Muscle of leg (tissue), 11 donors: ENCODE data around the gene DLGAP5. TPM values are rescaled to one million over a fixed set of nuclear protein-coding genes. Genes with fewer than 3 reads are reported as not detected.
A peak's percentile ranks its signal among the peaks of the same experiment; 100 is the strongest.

Source experiments
- DNase-seq: peaks from one replicate; pipeline ENCODE4 v3.0.0; 2013
- H3K27ac ChIP-seq: one replicate; pipeline ENCODE4 v1.5.1; 2013; ENCODE audit warnings: mild to moderate bottlenecking, low read length, control low read depth
- H3K27me3 ChIP-seq: one replicate; pipeline ENCODE4 v1.6.1; 2013; ENCODE audit warnings: low read length; ENCODE audit not compliant: control insufficient read depth, insufficient read depth
- H3K36me3 ChIP-seq: one replicate; pipeline ENCODE4 v1.6.1; 2013; ENCODE audit warnings: low read length; ENCODE audit not compliant: control insufficient read depth, insufficient read depth
- H3K4me1 ChIP-seq: one replicate; pipeline ENCODE4 v1.6.1; 2013; ENCODE audit warnings: low read length; ENCODE audit not compliant: control insufficient read depth, insufficient read depth
- H3K4me3 ChIP-seq: one replicate; pipeline ENCODE4 v1.5.1; 2013; ENCODE audit warnings: low read length, control low read depth
- H3K9me3 ChIP-seq: replicated peaks from 2 replicates; pipeline ENCODE4 v1.6.1; 2013; ENCODE audit warnings: low read depth, low read length; ENCODE audit not compliant: control insufficient read depth
- WGBS: methylation state at CpG from one replicate; pipeline ENCODE4 v1.1.5; 2013; ENCODE audit warnings: missing lambda C conversion rate; ENCODE audit not compliant: insufficient coverage; 5-methylcytosine and 5-hydroxymethylcytosine counted together
- polyA plus RNA-seq, 8 donors: library from polyadenylated mRNA; unstranded; fragments of 120-200 nt; gene quantifications; one replicate each; pipeline versions ENCODE4 v1.2.1 to v1.2.3, GENCODE V29; 2013; ENCODE audit warnings: inconsistent platforms in 1 of 8, low replicate concordance in 1 of 8; ENCODE audit not compliant: insufficient read length in 8 of 8, insufficient read depth in 1 of 8
- total RNA-seq: library from RNA; stranded (reverse); fragments of 120-200 nt; gene quantifications from one replicate; pipeline ENCODE4 v1.2.4, GENCODE V29; 2013

Gene DLGAP5
- total and polyA plus RNA-seq, 9 donors, result 10.4 to 21.0 (median 13.4) TPM

DNA sequence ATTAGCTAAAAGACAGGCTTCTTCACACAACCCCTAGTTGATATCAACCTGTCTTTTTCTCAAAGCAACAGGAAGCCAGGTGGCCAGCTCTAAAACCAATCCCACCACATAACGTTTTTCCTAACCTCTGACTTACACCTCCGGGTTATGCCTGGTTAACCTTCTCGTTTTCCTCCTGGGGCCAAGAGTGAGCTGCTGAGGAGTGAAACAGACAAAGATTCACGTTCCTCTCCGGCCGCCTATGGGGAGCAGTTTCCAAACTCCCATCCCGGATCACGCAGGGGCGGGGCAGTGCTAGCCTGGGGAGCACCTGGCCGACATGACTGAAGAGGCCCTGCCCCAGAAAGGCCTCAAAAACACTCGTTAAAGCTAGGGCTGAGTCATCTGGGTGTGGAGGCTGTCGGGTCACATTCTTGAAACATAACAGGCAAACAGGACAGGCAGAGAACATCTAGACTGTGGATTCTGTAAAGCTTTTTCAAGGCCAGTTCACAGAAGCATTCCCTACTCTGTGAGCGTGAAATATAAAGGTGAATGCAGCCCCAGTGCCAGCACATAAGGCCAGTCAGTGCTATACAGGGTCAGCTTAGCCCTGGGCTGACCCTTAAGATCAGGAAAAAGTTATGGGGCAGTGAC, 88.3 kb downstream of the DLGAP5 start:
- peak overlapping the region; percentile 91 for H3K27ac ChIP-seq
- DNase-seq, result peak; percentile 91
- H3K27me3 ChIP-seq, result no peaks in the 10 kb centered on the region
- 19% methylated on average over 6 of the region's 13 CpGs for WGBS
- peaks cover 5% of the 10 kb centered on the region for H3K9me3 ChIP-seq
- peaks cover 39% of the 10 kb centered on the region for H3K4me1 ChIP-seq
- no peaks in the 10 kb centered on the region for H3K36me3 ChIP-seq
- H3K4me3 ChIP-seq, result no peak overlapping the region

DNA sequence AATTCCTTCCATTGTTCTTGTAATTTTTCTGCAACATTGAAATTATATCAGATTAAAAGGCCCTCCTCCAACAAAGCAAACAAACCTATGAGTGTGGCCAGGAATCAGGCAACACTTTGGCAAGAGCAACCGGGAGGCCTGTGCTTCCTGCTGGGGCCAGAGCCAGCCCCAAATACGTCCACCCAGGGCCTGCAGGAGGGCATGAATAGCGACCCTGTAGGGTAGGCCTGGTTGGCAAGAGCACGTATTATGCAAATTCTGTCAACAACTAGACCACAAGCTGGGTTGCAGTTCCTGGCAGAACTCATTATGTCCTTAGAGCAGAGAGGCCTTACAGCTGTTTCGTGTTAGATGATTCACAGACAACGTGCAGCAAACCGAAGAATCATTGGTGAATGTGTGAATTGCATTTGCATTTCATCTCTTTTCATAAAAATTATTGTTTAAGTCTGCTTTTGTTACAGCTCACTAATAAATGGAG, 89.2 kb downstream of the DLGAP5 start:
- H3K9me3 ChIP-seq, result peaks cover 5% of the 10 kb centered on the region
- H3K4me1 ChIP-seq, result peaks cover 30% of the 10 kb centered on the region
- H3K27me3 ChIP-seq, result no peaks in the 10 kb centered on the region
- H3K27ac ChIP-seq, result peak overlapping the region; percentile 91
- H3K36me3 ChIP-seq, result no peaks in the 10 kb centered on the region
- no peak overlapping the region for H3K4me3 ChIP-seq
- no CpG with 5 or more reads among the region's 7 CpGs for WGBS
- DNase-seq, result peak; percentile 92

DNA sequence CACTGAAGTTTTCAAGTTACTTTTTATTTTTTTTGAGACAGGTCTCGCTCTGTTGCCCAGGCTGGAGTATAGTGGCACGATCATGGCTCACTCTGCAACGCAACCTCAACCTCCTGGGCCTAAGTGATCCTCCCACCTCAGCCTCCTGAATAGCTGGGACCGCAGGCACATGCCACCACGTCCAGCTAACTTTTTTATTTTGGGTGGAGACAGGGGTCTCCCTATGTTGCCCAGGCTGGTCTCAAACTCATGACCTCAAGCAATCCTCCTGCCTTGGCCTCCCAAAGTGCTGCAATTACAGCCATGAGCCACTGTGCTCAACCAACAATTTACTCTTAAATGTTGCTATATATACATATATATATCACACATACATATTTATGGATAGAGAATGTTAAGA, 89.7 kb downstream of the DLGAP5 start:
- H3K4me3 ChIP-seq, result no peak overlapping the region
- peaks cover 5% of the 10 kb centered on the region for H3K9me3 ChIP-seq
- 100% methylated on average over 1 of the region's 5 CpGs for WGBS
- no peaks in the 10 kb centered on the region for H3K36me3 ChIP-seq
- H3K4me1 ChIP-seq, result peaks cover 29% of the 10 kb centered on the region
- peak overlapping the region; percentile 91 for H3K27ac ChIP-seq
- no peak for DNase-seq
- H3K27me3 ChIP-seq, result no peaks in the 10 kb centered on the region

DNA sequence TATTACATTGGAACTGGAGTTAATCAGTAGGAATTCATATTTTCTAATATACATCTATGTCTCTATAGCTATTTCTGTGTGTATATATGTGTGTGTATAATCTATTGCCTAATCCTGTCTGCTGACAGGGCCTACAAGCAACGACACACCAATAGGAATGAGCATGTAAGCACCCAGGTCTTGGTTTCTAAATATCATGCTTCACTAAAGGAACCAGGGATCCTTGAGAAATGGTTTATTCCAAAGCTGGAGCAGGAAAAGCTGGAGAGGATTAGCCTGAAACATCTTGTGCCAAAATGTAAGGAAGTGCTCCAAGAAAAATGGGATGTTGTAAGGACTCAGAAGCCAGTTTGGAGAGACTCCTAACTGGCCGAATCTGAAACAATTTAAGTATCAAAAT, 91.6 kb downstream of the DLGAP5 start:
- Histone ChIP-seq H3K4me1 (peaks cover 29% of the 10 kb centered on the region), H3K9me3 (peaks cover 5% of the 10 kb centered on the region), H3K36me3 (no peaks in the 10 kb centered on the region), H3K4me3 (no peak overlapping the region), H3K27me3 (no peaks in the 10 kb centered on the region), H3K27ac (peak overlapping the region; percentile 36)
- DNase-seq, result peak; percentile 97
- no CpG with 5 or more reads among the region's 2 CpGs for WGBS

- Histone ChIP-seq H3K27me3 (no peaks in the 10 kb centered on the region), H3K9me3 (no peaks in the 10 kb centered on the region), H3K4me1 (peaks cover 26% of the 10 kb centered on the region), H3K27ac (peak overlapping the region; percentile 42), H3K4me3 (no peak overlapping the region), H3K36me3 (no peaks in the 10 kb centered on the region)
- no peak for DNase-seq
- no CpG with 5 or more reads among the region's 1 CpG for WGBS
Observed at GRCh38 chr14:55098561-55098898, 92.9 kb downstream of the DLGAP5 start.

Other genes starting within 250 kb of the DLGAP5 start
- gene WDHD1, start 164.5 kb downstream of the DLGAP5 start, total RNA-seq, result 8.1 TPM
- gene WDHD1, start 164.5 kb downstream of the DLGAP5 start, polyA plus RNA-seq, result 10 to 100 TPM in 2 of 8 donors, 1 to 10 TPM in 6; 7.2 to 10.7 (median 8.2) TPM
- gene SOCS4, start 164.3 kb downstream of the DLGAP5 start, total RNA-seq, result 8.5 TPM
- 10 to 100 TPM in 4 of 8 donors, 1 to 10 TPM in 4; 6.4 to 11.5 (median 9.8) TPM for gene SOCS4, start 164.3 kb downstream of the DLGAP5 start, polyA plus RNA-seq
- 22.3 TPM for gene MAPK1IP1L, start 139.9 kb downstream of the DLGAP5 start, total RNA-seq
- gene MAPK1IP1L, start 139.9 kb downstream of the DLGAP5 start, polyA plus RNA-seq, result 10 to 100 TPM; 52.0 to 65.0 (median 58.0) TPM
- 32.0 TPM for gene LGALS3, start 62.3 kb downstream of the DLGAP5 start, total RNA-seq
- gene LGALS3, start 62.3 kb downstream of the DLGAP5 start, polyA plus RNA-seq, result 10 to 100 TPM; 30.5 to 84.7 (median 39.5) TPM
- gene FBXO34, start 79.8 kb upstream of the DLGAP5 start, total RNA-seq, result 17.2 TPM
- gene FBXO34, start 79.8 kb upstream of the DLGAP5 start, polyA plus RNA-seq, result 10 to 100 TPM; 14.9 to 21.6 (median 16.6) TPM
- gene ATG14, start 220.2 kb upstream of the DLGAP5 start, total RNA-seq, result 11.1 TPM
- gene ATG14, start 220.2 kb upstream of the DLGAP5 start, polyA plus RNA-seq, result 10 to 100 TPM; 12.0 to 20.5 (median 12.8) TPM
- not detected for gene TBPL2, start 249.0 kb upstream of the DLGAP5 start, total RNA-seq
- under 1 TPM in 6 of 8 donors, not detected in 2; 0.07 to 0.24 (median 0.13) TPM for gene TBPL2, start 249.0 kb upstream of the DLGAP5 start, polyA plus RNA-seq